Vagina (tissue), 2 donors: ENCODE measurements around the gene EIF3C.
"Not testable (repeated sequence)": the region's sequence is repeated elsewhere in the genome, so short reads cannot be mapped to it uniquely, and the experiment has no call there.

Experiments used
- CTCF ChIP-seq, 3 experiments: fragments of 450-650 bp in 2 of 3; fragments of 200-600 bp in 1 of 3; sonication (generic) in 1 of 3; IDR thresholded peaks; one replicate each; pipeline ENCODE4 v1.5.1; 2017 to 2019; ENCODE audit warnings: antibody characterized with exemption in 3 of 3, mild to moderate bottlenecking in 2 of 3, moderate library complexity in 2 of 3
- POLR2A ChIP-seq, 2 donors: fragments of 450-650 bp; IDR thresholded peaks; one replicate each; pipeline ENCODE4 v1.6.1; 2017; ENCODE audit warnings: antibody characterized with exemption in 2 of 2, mild to moderate bottlenecking in 2 of 2, moderate library complexity in 2 of 2
- POLR2AphosphoS5 ChIP-seq, 2 donors: sonication (generic); formaldehyde crosslinking; IDR thresholded peaks; one replicate each; pipeline ENCODE4 v1.9.0; 2017; ENCODE audit warnings: antibody characterized with exemption in 2 of 2, mild to moderate bottlenecking in 2 of 2, low read depth in 1 of 2; ENCODE audit not compliant: insufficient read depth in 1 of 2

- TF ChIP-seq POLR2AphosphoS5 (IDR thresholded peaks at IDR 0.05; ENCODE audit: insufficient read depth in 1 of 2, low read depth in 1 of 2); CTCF (IDR thresholded peaks at IDR 0.05); POLR2A (IDR thresholded peaks at IDR 0.05): not testable (repeated sequence)
Observed at GRCh38 chr16:28732455-28733124, 21.3 kb downstream of the EIF3C start.
